Naive thymus-derived CD8-positive, alpha-beta T cell (primary cell): ENCODE measurements around the gene NUTF2. TPM values are rescaled to one million over a fixed set of nuclear protein-coding genes. Genes with fewer than 3 reads are reported as not detected.
"Not testable (repeated sequence)": the region's sequence is repeated elsewhere in the genome, so short reads cannot be mapped to it uniquely, and the experiment has no call there.

Experiments
- ATAC-seq, 2 donors: fragments of 150-1000 bp; cut with Tn5 transposase in 1 of 2; sonication (Bioruptor Pico), chemical (Tn5 transposase) in 1 of 2; 1 replicate in 1 of 2; 2 replicates in 1 of 2; pipeline ENCODE4 v1.10.0; 2021; ENCODE audit warnings: mild to moderate bottlenecking in 2 of 2, moderate library complexity in 2 of 2
- POLR2A ChIA-PET: fragments of 350-600 bp; sonication (Branson Sonifier 250); formaldehyde crosslinking; loops from one replicate; lab custom pipeline; 2021; ENCODE audit warnings: antibody characterized with exemption; lab: Charles Lee
- DNase-seq, 10 donors: peaks; one replicate each; pipeline versions ENCODE4 v3.0.0 to v3.0.0-alpha.2; 2020 to 2022
- H3K27ac Mint-ChIP-seq, 10 donors: one replicate each; pipeline ENCODE4 v1.8.0; 2020 to 2022; ENCODE audit warnings: mild to moderate bottlenecking in 10 of 10, mixed read lengths in 10 of 10, moderate library complexity in 4 of 10, inconsistent platforms in 1 of 10
- H3K27me3 Mint-ChIP-seq, 5 donors: one replicate each; pipeline ENCODE4 v1.8.0; 2021 to 2022; ENCODE audit warnings: mixed read lengths in 5 of 5
- H3K36me3 Mint-ChIP-seq, 3 donors: one replicate each; pipeline ENCODE4 v1.8.0; 2020 to 2022; ENCODE audit warnings: mixed read lengths in 3 of 3, mild to moderate bottlenecking in 2 of 3, inconsistent platforms in 1 of 3
- H3K4me1 Mint-ChIP-seq, 4 donors: one replicate each; pipeline ENCODE4 v1.8.0; 2021 to 2022; ENCODE audit warnings: mixed read lengths in 4 of 4
- H3K4me3 Mint-ChIP-seq, 10 donors: one replicate each; pipeline ENCODE4 v1.8.0; 2020 to 2022; ENCODE audit warnings: mild to moderate bottlenecking in 10 of 10, mixed read lengths in 10 of 10, moderate library complexity in 6 of 10, inconsistent platforms in 1 of 10
- H3K9me3 Mint-ChIP-seq, 9 donors: one replicate each; pipeline ENCODE4 v1.8.0; 2020 to 2022; ENCODE audit warnings: mixed read lengths in 9 of 9, mild to moderate bottlenecking in 3 of 9, inconsistent platforms in 1 of 9, moderate library complexity in 1 of 9
- polyA plus RNA-seq, 3 donors: library from polyadenylated mRNA; unstranded; fragments of 300-500 nt; fragmentation: Illumina TruSeq; gene quantifications; one replicate each; pipeline ENCODE4 v1.2.3, GENCODE V29; 2021
- total RNA-seq, 8 experiments: library from RNA in 2 of 8; stranded (reverse) in 2 of 8; gene quantifications; one replicate each; pipeline ENCODE4 v1.2.3 and lab custom pipeline; 2021 to 2026

NUTF2 gene
- total and polyA plus RNA-seq, 5 experiments from 2014 or later: 37.0 to 124 (median 109) TPM

DNA sequence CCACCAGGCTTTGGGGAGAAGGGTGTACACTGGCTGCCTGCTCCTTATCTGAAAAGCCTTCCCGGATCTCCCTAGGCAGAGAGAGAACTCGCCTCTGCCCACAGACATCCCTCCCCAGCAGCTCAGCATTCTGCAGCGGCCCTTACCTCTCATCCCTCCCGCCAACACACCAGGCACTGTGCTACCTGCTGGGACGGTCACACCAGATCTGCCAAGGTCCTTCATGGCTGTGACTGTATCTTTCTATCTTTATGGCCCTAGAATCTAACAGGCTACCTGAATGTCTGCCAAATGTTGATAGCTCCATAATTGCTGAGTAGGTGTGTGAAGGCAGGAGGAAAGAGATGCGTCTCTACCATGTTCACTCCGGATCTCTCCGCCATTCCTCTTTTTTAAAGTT, 32.2 kb upstream of the NUTF2 start:
- DNase-seq (no peak), ATAC-seq (no peak)
- no peaks in the 10 kb centered on the region for H3K9me3 Mint-ChIP-seq
- no peak overlapping the region for H3K27ac Mint-ChIP-seq
- no peak overlapping the region for H3K4me3 Mint-ChIP-seq
- no peaks in the 10 kb centered on the region for H3K36me3 Mint-ChIP-seq
- no peaks in the 10 kb centered on the region for H3K27me3 Mint-ChIP-seq
- H3K4me1 Mint-ChIP-seq: peaks cover 3 to 7% (median 6%) of the 10 kb centered on the region in 4 donors
- POLR2A ChIA-PET: no interaction called here

DNA sequence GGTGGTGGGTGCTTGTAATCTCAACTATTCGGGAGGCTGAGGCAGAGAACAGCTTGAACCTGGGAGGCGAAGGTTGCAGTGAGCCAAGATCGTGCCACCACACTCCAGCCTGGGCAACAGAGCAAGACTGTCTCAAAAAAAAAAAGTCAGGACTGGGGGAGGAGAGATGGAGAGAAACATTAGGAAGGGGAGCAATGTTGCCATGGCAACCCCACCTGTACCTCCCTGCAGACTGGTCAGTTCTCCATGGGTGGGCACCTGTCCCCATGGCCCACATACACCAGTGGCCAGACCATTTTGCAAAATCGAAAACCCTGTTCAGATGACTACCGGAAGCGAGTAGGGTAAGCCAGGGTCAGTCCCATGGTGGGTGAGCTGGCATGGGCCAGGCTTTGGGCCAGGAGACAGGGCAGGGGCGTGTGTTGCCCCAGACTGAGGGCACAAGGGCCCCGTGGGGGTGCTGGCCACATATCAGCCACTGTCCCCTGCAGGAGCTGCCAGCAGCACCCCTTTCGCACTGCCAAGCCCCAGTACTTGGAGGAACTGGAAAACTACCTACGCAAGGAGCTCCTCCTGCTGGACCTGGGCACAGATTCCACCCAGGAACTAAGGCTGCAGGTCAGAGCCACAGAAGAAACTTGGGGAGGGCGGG, 26.0 kb upstream of the NUTF2 start:
- peaks cover 0 to 2% (median 0%) of the 10 kb centered on the region in 3 donors for H3K36me3 Mint-ChIP-seq
- DNase-seq (no peak), ATAC-seq (no peak)
- no peaks in the 10 kb centered on the region for H3K27me3 Mint-ChIP-seq
- peak overlapping the region in 1 of 10 donors; percentile 64 for H3K27ac Mint-ChIP-seq
- peaks cover 3 to 7% (median 6%) of the 10 kb centered on the region in 4 donors for H3K4me1 Mint-ChIP-seq
- POLR2A ChIA-PET: no interaction called here
- H3K9me3 Mint-ChIP-seq: no peaks in the 10 kb centered on the region
- no peak overlapping the region for H3K4me3 Mint-ChIP-seq

DNA sequence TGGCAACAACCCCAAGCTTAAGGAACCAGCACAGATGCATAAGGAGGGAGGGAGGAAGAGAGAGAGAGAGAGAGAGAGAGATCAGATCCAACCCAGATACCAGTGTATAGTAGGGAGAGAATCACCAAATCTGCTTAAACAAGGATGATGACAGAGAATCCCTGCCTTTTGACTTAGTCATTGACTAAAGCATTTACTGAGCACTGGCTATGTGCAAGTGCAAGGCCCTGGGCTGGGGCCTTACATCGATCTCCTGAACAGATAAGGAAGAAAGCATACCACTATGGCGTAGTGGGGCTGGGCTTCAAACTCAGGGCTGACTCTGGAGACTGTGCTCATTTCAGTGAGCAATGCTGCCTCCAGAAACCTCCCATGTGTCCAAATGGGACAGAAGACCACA, 24.2 kb upstream of the NUTF2 start:
- DNase-seq: no peak
- Mint-ChIP-seq H3K4me1 (no peaks in the 10 kb centered on the region), H3K4me3 (no peak overlapping the region), H3K36me3 (peaks cover 0 to 5% (median 0%) of the 10 kb centered on the region in 3 donors), H3K9me3 (no peaks in the 10 kb centered on the region), H3K27me3 (no peaks in the 10 kb centered on the region), H3K27ac (no peak overlapping the region)
- no peak for ATAC-seq
- POLR2A ChIA-PET: no interaction called here

DNA sequence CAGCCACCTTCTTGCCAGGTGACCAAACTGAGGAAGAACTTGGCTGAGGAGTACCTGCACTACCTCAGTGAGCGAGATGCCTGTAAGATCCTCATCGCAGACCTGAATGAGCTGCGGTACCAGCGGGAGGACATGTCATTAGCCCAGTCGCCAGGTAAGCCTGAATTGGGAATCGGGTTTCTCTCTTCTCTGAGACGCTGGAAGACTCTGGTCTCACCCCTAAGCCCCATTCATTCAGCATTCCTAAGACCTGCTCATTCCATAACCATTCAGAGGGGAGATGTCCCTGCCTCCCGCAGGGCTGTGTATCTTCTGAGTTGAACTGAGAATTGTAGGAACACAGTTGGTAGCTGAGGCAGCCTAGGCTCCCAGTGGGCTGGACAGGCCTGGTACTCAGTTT, 21.6 kb upstream of the NUTF2 start:
- POLR2A ChIA-PET: no interaction called here
- peaks cover 0 to 18% (median 3%) of the 10 kb centered on the region in 3 donors for H3K36me3 Mint-ChIP-seq
- H3K9me3 Mint-ChIP-seq: no peaks in the 10 kb centered on the region
- H3K27ac Mint-ChIP-seq: peak overlapping the region in 2 of 10 donors; percentile 27 to 61
- H3K27me3 Mint-ChIP-seq: no peaks in the 10 kb centered on the region
- H3K4me1 Mint-ChIP-seq: peaks cover 0 to 2% (median 0%) of the 10 kb centered on the region in 4 donors
- no peak for DNase-seq
- no peak for ATAC-seq
- H3K4me3 Mint-ChIP-seq: no peak overlapping the region

DNA sequence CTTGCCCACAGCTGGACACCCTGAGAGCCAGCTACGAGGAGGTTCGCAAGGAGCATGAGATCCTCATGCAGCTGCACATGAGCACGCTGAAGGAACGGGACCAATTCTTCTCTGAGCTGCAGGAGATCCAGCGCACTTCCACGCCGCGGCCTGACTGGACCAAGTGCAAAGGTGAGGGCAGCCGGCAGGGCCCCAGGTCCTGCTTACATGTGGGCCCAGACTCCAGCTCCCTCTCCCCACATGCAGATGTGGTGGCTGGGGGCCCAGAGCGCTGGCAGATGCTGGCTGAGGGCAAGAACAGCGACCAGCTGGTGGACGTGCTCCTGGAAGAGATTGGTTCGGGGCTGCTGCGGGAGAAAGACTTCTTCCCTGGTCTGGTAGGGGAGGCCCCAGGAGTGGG, 20.8 kb upstream of the NUTF2 start:
- DNase-seq (no peak), ATAC-seq (no peak)
- peaks cover 0 to 2% (median under 1%) of the 10 kb centered on the region in 4 donors for H3K4me1 Mint-ChIP-seq
- POLR2A ChIA-PET: no interaction called here
- H3K4me3 Mint-ChIP-seq: no peak overlapping the region
- H3K9me3 Mint-ChIP-seq: no peaks in the 10 kb centered on the region
- no peaks in the 10 kb centered on the region for H3K27me3 Mint-ChIP-seq
- H3K36me3 Mint-ChIP-seq: peaks cover 0 to 21% (median 3%) of the 10 kb centered on the region in 3 donors
- peak overlapping the region in 2 of 10 donors; percentile 40 to 86 for H3K27ac Mint-ChIP-seq

DNA sequence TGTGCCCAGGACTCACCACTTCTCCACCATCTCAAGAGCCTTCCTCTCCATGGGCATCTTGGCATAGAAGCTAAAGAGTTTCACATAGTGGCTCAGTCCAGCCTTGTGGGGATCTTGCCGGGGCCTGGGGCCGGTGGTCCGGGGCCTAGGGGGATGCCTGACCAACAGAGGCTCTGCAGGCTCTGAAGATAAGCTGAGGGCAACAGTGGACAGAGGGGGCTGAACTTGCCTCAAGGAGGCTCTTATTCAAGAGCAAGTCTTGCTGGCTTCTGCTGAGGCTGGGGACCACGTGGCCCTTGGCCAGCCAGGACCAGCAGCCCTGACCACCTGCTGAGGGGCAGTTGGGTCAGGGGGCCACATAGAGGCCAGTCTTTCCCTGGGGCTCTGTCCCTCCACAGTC, 18.1 kb upstream of the NUTF2 start:
- no peak for ATAC-seq
- H3K36me3 Mint-ChIP-seq: peaks cover 0 to 23% (median 3%) of the 10 kb centered on the region in 3 donors
- H3K27ac Mint-ChIP-seq: no peak overlapping the region
- DNase-seq: no peak
- no peak overlapping the region for H3K4me3 Mint-ChIP-seq
- H3K4me1 Mint-ChIP-seq: peaks cover 5 to 14% (median 10%) of the 10 kb centered on the region in 4 donors
- no peaks in the 10 kb centered on the region for H3K27me3 Mint-ChIP-seq
- POLR2A ChIA-PET: no interaction called here
- no peaks in the 10 kb centered on the region for H3K9me3 Mint-ChIP-seq

DNA sequence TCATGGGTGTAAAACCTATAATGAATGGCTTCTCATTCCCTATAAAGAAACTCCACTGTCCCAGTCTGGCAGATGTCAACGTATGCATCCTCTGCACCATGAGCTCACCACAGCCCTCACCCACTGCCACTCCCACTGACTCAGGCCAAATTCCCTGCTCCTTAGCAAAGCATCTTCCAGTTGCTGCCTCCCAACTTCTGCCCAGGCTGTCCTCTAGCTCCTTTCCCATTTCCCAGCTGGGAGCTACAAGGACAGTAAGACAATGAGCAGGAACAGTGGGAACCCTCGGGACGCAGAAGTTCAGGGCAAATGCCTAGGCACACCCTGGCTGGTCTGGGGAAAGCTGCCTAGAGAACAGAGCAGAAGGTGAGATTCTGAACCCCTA, 13.7 kb upstream of the NUTF2 start:
- no peaks in the 10 kb centered on the region for H3K27me3 Mint-ChIP-seq
- H3K27ac Mint-ChIP-seq: peak overlapping the region in 6 of 10 donors; percentile 31 to 88 (median 66)
- H3K4me1 Mint-ChIP-seq: peaks cover 5 to 19% (median 15%) of the 10 kb centered on the region in 4 donors
- DNase-seq (no peak), ATAC-seq (no peak)
- POLR2A ChIA-PET: interaction anchor here (0.5 to 1.8 kb wide), 10 partner anchors 10 to 453 kb away, joined by 3 to 15 read pairs (median 5); partner anchors contain the start of genes EDC4, NUTF2, RANBP10 and THAP11
- peaks cover 0 to 18% (median 3%) of the 10 kb centered on the region in 3 donors for H3K36me3 Mint-ChIP-seq
- no peaks in the 10 kb centered on the region for H3K9me3 Mint-ChIP-seq
- peak overlapping the region; percentile 85 to 98 (median 92) for H3K4me3 Mint-ChIP-seq

DNA sequence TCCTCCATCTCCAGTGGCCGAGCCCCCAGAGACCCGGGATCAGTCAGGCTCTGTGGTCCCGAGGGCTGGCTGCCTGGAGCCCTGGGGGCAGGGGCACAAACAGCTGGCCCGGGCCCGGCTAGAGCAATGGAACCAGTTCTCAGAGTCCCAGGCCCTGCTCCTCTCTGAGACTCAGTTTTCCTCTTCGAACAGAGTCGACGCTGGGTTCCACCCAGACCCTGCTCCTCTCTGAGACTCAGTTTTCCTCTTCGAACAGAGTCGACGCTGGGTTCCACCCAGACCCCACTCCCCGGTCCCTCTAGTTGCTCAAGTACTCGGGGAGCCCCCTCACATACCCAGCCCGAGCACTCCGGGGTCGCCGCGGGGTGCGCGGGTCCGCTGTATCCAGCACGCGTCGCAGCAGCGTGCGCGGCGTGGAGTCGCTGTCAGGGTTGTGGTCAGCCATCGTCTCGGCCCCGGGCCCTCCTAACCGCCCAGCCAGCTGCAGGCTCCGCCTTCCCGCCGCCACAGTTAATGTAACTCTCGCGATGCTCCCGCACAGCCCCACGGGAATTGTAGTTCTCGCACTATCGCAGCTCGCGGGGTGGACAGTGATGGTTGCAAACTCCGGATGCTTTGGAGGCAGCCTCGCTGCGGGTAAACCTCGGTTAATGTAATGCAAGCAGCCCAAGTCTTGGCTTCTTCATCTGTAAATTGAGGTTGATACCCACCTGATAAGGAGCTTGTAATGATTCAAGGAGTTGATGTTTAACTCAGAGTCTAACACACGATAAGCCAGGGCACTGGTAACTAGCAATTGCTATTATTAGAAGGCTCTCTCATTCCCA, 13.1 kb upstream of the NUTF2 start:
- Mint-ChIP-seq H3K27me3 (no peaks in the 10 kb centered on the region), H3K36me3 (peaks cover 0 to 14% (median 2%) of the 10 kb centered on the region in 3 donors), H3K4me3 (peak overlapping the region; percentile 85 to 98 (median 92)), H3K9me3 (no peaks in the 10 kb centered on the region), H3K4me1 (peaks cover 5 to 19% (median 15%) of the 10 kb centered on the region in 4 donors), H3K27ac (peak overlapping the region; percentile 43 to 93 (median 84))
- POLR2A ChIA-PET: interaction anchor here (0.5 to 1.8 kb wide), 15 partner anchors 9 to 453 kb away, joined by 3 to 15 read pairs (median 5); partner anchors contain the start of genes DPEP2, EDC4, NFATC3 and RANBP10
- peak; percentile 81 to 96 (median 91) for DNase-seq
- peak; percentile 99 to 100 for ATAC-seq

DNA sequence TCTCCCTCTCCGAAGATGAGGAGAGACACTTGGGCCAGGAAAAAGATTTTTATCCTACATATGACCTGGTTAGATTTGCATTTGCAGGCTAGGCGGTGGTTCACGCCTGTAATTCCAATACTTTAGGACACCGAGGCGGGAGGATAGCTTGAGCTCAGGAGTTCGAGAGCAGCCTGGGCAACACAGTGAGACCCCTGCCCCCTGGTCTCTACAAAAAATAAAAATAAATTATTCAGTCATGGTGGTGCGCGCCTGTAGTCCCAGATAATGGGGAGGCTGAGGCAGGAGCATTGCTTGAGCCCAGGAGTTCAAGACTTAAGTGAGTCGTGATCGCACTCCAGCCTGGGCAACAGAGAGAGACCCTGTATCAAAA, 12.5 kb upstream of the NUTF2 start:
- peaks cover 5 to 19% (median 15%) of the 10 kb centered on the region in 4 donors for H3K4me1 Mint-ChIP-seq
- ATAC-seq: no peak
- peak overlapping the region; percentile 85 to 98 (median 92) for H3K4me3 Mint-ChIP-seq
- DNase-seq: no peak
- no peaks in the 10 kb centered on the region for H3K9me3 Mint-ChIP-seq
- H3K36me3 Mint-ChIP-seq: peaks cover 0 to 10% (median 0%) of the 10 kb centered on the region in 3 donors
- peak overlapping the region; percentile 43 to 93 (median 84) for H3K27ac Mint-ChIP-seq
- H3K27me3 Mint-ChIP-seq: no peaks in the 10 kb centered on the region
- POLR2A ChIA-PET: interaction anchor here (0.7 to 1.8 kb wide), 11 partner anchors 9 to 251 kb away, joined by 3 to 15 read pairs (median 5); partner anchors contain the start of genes DPEP2, EDC4, NFATC3 and RANBP10

DNA sequence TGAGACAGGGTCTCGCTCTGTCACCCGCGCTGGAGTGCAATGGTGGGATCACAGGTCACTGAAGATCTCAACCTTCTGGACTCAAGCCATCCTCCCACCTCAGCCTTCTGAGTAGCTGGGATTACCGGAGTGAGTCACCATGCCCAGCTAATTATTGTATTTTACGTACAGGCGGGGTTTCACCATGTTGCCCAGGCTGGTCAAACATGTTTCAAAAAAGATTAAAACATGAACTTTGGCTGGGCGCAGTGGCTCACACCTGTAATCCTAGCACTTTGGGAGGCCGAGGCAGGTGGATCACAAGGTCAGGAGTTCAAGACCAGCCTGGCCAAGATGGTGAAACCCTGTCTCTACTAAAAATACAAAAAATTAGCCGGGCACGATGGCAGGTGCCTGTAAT, 9.5 kb upstream of the NUTF2 start:
- not testable (repeated sequence) for H3K27ac Mint-ChIP-seq, DNase-seq, ATAC-seq, H3K9me3 Mint-ChIP-seq, H3K27me3 Mint-ChIP-seq, H3K36me3 Mint-ChIP-seq, H3K4me3 Mint-ChIP-seq
- peaks cover 4 to 22% (median 21%) of the 10 kb centered on the region in 4 donors for H3K4me1 Mint-ChIP-seq
- POLR2A ChIA-PET: interaction anchor here (2.1 kb wide), 1 partner anchor 21 kb away, joined by 6 read pairs; no protein-coding TSS in a partner anchor

DNA sequence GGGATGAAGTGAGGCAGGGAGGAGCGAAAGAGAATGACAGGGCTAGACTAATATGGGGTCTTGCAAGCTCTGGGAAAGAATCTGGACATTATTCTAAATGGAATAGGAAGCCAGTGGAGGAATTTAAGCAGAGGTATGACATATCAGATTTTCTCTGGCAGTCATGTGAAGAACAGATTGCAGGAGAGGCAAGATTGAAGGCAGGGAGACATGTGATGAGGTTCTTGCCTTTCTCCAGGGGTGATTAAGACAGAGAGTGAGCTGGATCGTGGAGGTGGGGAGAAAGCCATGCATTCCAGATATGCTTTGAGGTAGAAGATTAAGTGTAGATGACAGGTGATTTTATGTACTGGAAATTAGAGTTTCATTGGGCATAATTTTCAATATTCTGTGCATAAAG, 8.9 kb upstream of the NUTF2 start:
- H3K9me3 Mint-ChIP-seq: no peaks in the 10 kb centered on the region
- no peaks in the 10 kb centered on the region for H3K36me3 Mint-ChIP-seq
- ATAC-seq (no peak), DNase-seq (no peak)
- no peak overlapping the region for H3K4me3 Mint-ChIP-seq
- peaks cover 4 to 20% (median 17%) of the 10 kb centered on the region in 4 donors for H3K4me1 Mint-ChIP-seq
- H3K27ac Mint-ChIP-seq: no peak overlapping the region
- H3K27me3 Mint-ChIP-seq: no peaks in the 10 kb centered on the region
- POLR2A ChIA-PET: interaction anchor here (2.1 kb wide), 1 partner anchor 21 kb away, joined by 6 read pairs; no protein-coding TSS in a partner anchor

DNA sequence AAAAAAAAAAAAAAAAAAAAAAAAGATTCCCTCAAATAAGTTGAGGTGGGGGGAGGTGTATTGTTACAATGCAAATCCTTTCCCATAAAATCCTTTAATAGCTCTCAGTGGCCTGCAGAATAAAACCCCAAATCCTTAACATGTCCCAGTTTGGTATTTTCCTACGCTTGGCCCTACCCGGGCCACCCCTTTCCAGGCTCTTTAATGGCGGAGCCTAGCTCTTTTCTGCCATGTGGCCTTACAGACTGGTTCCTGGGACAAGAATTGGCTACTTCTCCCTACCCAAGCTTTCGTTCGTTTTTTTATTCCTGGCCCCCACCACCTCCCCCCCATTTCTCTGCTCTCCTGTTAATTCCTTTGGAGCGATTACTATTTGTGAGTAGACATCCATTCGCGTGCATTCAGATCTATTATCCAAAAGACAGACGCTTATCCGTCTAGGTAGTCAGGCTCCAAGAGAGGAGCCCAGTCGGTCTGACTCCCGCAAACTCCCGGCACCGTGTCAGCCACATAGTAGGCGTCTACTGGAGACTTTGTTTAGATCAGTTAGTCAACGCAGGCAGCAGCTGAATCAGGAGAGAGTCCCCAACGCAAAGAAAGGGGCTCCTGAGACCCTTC, 5.4 kb upstream of the NUTF2 start:
- no peaks in the 10 kb centered on the region for H3K36me3 Mint-ChIP-seq
- peaks cover 14 to 41% (median 35%) of the 10 kb centered on the region in 4 donors for H3K4me1 Mint-ChIP-seq
- H3K27ac Mint-ChIP-seq: peak overlapping the region; percentile 83 to 99 (median 98)
- H3K27me3 Mint-ChIP-seq: no peaks in the 10 kb centered on the region
- ATAC-seq (no peak), DNase-seq (no peak)
- peak overlapping the region; percentile 75 to 97 (median 96) for H3K4me3 Mint-ChIP-seq
- no peaks in the 10 kb centered on the region for H3K9me3 Mint-ChIP-seq
- POLR2A ChIA-PET: interaction anchor here (0.5 to 1.7 kb wide), 9 partner anchors 10 to 533 kb away, joined by 3 to 16 read pairs (median 4); partner anchors contain the start of genes EDC4, RANBP10 and TSNAXIP1
